ENCODE data around the gene CASQ2. TPM values are rescaled to one million over a fixed set of nuclear protein-coding genes. Genes with fewer than 3 reads are reported as not detected.

The CASQ2 gene
- total RNA-seq, 1 donor from 2014 or later = 912 TPM

DNA sequence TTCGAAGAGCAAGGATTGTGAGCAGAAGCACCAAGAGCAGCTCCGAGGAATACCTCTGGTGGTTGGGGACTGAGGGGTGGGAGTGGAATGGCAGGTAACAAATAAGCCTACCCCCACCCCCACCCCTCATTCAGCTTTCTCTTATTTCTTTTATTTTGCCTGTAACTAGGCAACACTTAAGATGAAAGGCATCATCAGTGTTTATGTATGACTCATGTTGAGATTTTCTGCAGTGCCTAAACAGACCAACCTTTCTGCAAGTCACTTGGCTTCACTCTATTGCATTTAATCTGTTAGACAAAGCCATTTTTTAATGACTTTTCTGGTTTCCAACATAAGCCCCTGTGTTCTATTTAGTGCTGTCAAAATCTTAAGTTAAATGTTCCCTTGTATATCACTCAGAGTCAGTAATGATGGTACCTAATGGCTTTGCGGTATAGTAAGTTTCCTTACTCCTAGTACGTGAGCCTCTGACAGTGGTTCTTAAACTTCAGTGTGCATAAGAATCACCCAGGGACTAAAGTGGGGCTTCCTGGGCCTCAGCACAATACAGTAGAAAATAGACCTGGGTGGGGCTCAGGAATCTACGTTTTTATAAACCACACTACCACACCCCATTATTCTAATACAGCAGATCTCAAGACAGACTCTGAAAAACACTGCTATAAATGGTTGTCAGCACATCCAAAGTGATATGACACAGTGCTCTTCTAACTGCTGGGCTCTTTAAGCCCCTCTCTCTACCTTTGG is 19.9 kb downstream of the CASQ2 start:
- ATAC-seq = no peak
- intact Hi-C loops (cut with DNase I) = no loop called here
- DNase-seq (ENCODE audit: missing footprints) = no peak

DNA sequence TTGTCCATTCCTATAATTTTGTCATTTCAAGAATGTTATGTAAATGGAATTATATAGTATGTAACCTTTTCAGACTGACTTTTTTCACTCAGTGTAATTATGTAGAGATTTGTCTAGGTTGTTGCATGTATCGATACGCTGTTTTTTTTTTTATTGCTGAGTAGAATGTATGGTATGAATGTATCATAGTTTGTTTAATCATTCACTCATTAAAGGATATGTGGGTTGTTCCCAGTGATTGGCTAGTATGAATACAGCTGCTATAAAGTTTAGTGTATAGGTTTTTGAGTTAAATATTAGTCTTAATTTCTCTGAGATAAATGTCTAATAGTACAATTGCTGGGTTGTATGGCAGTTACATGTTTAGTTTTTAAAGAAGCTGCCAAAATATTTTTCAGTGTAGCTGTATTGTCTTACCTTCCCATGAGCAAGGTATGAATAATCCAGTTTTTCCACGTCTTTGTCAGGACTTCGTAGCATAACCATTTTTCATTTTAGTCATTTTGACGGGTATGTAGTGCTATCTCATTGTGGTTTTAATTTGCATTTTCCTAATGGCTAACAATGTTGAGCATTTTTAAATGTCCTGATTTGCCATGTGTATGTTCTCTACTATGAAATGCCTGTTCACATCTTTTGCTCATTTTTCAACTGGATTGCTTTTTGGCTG is 22.4 kb downstream of the CASQ2 start:
- no peak for ATAC-seq
- intact Hi-C loops (cut with DNase I) = no loop called here
- no peak for DNase-seq (ENCODE audit: missing footprints)

DNA sequence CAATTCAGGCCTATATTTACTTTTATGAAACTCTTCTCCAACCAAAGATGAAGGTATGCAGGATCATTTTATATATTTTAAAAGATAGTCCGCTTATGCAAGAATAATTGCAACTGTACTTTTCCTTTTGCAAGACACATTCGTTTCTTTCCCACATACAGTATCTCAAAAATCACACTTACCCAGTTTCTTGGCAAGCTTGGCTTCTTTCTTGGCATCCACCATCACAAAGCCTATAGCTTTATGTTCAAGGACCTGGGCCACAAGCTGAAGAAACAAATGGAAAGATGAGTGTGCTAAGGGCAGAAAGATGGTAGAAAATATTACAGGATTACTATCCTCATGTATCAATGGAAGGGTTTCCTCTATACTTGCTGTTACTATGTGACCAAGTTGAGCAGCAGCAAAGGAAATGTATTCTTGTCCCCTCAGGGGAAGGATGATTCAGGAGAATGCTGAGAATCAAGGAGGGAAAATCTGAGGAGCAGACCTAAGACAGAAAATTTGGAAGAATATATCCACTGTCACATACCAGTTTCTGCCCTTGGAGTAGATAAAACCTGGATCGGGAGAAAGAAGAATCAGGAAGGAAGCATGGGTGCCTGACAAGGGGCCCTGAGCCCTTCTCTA is 23.8 kb downstream of the CASQ2 start:
- DNase-seq (ENCODE audit: missing footprints) (no peak), ATAC-seq (no peak)
- intact Hi-C loops (cut with DNase I) = no loop called here

DNA sequence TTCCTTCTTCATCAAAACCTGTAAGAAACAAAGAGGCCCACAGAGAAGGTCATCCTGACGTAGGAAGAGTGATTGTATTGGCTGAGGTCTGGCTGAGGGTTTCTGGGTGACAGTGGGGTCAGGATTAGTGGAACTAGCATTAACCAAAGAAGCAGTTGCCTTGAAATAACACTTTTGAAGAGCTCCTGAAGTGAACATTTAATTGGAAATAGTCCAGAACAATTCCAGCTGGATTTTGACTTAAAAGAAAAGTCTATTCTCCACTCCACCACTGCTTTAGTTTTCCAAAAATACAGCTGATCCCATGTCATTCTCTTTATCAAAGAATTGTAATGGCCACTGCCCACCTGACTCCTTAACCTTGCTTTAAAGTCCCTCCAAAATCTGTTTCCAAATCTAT is 27.7 kb downstream of the CASQ2 start:
- DNase-seq (ENCODE audit: missing footprints) = no peak
- ATAC-seq = no peak
- intact Hi-C loops (cut with DNase I) = no loop called here

DNA sequence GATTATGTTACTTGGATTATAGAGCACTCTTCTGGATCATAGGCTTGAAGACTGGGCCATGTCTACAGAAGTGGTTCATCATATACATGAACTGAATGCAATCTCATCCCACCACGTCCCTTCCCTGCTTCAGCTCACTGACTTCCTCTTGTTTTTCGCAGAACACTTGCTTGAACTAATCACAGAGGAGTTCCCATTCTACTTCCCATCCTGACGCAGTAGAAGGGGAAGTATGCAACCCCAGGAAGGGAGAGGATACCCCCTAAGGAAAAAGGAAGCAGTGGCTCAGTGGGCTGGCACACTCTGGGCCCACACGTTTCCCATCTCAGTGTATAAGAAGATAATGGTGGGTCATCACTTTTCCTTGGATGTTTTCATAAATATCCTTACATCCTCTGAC is 36.2 kb downstream of the CASQ2 start:
- ATAC-seq = no peak
- intact Hi-C loops (cut with DNase I) = no loop called here
- DNase-seq (ENCODE audit: missing footprints) = no peak

DNA sequence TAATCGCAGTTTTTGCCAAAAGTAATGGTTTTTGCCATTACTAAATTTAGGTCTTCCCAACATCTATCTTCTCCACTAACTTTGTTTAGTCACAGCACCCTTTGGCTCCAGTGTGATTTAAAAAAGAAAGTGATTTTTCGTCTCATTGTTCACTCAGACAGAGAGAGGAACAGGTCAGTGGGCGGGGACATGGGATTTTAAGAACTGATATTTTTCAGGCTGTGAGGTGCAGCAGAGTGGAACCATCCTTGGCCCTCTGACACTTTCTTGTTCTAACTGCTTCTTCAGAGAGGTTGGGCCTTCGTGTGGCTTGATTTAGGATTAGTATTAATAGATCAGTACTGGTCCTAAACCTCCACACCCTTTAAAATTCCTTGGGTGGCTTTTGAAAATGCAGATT is 38.8 kb downstream of the CASQ2 start:
- no peak for ATAC-seq
- no peak for DNase-seq (ENCODE audit: missing footprints)
- intact Hi-C loops (cut with DNase I) = loop anchor here (5.0 kb wide), 1 partner anchor 38 kb away; the partner anchor contains the start of gene CASQ2

DNA sequence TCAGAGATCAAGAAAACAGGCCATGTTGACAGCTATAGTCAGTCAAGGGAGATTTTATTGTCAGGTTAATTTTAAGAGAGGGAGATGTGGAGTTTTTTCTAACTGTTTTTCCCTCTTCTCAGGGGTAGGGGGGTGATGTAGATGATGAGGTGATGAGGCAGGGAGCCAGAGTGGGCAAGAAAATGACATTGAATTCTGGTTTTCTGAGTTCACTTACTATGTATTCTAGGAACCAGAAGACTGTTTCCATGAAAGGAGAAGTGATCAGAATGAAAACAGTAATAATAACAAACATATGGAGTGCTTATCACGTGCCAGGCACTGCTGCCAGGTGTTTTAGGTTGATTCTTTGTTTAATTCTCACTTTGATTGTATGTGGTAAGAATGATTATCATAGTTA is 40.2 kb downstream of the CASQ2 start:
- intact Hi-C loops (cut with DNase I) = loop anchor here (5.0 kb wide), 1 partner anchor 39 kb away; the partner anchor contains the start of gene CASQ2
- DNase-seq (ENCODE audit: missing footprints) = no peak
- ATAC-seq = no peak

DNA sequence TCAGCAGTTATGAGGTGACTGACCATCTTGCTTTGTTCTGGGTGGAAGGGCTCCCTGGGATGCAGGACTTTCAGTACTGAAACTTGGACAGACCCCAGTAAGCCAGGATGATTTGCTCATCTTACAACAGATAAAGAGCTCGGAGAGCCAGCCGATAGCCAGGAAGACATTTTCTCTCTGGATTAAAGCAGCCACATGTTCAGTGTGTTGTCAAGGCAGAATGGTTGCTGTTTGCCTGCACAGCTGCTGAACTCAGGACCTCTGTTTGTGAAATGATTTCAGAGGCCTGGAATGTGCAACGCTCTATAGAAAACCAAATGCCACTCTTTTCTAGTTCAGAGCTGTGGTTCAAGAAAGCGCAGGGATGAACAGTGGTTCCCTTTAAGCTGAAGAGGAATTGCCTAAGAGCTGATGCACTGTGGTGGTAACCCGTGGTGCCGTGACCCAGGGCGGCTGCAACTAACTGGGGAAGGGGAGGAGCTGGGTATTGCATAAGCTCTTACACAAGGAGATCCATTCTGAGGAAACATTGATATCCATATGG is 40.7 kb downstream of the CASQ2 start:
- peak; percentile 93 for ATAC-seq
- peak; percentile 90 for DNase-seq (ENCODE audit: missing footprints)
- intact Hi-C loops (cut with DNase I) = loop anchor here (5.0 kb wide), 1 partner anchor 40 kb away; the partner anchor contains the start of gene CASQ2

DNA sequence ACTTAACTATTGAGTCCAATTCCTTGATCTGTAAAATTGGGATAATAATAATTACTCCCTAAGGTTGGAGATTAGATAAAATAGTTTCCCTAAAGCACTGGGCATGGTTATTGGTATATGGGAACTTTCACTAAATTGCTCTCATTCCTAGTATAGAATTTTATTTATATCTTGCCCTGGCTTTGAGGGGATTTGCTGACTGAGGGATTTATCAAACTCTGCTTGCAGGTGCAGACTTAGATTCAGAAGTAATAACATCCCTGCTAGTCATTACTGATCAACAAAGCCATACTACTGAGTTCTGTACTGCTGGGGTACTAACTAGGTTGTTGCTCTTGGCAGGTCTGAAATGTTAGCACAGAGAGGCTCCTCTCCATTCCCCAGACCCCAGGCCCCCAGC is 41.9 kb downstream of the CASQ2 start:
- ATAC-seq = no peak
- intact Hi-C loops (cut with DNase I) = loop anchor here (5.0 kb wide), 1 partner anchor 41 kb away; the partner anchor contains the start of gene CASQ2
- no peak for DNase-seq (ENCODE audit: missing footprints)

DNA sequence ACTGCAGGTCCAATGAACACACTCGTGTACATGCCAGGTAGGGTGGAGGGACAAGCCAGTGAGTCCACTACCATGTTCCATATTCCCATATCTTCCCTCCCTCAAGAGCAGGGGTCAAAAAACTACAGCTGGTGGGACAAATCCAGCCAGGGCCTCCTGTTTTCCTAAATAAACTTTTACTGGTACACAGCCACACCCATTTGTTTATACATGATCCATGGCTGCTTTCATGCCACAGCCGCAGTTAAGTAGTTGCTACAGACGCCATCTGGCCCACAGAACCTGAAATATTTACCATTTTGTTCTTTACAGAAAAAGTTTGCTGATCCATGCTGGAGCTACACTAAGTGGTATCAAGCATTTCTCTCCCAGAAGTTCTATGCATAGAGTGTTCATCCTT is 42.4 kb downstream of the CASQ2 start:
- no peak for DNase-seq (ENCODE audit: missing footprints)
- intact Hi-C loops (cut with DNase I) = loop anchor here (5.0 kb wide), 1 partner anchor 41 kb away; the partner anchor contains the start of gene CASQ2
- ATAC-seq = no peak

DNA sequence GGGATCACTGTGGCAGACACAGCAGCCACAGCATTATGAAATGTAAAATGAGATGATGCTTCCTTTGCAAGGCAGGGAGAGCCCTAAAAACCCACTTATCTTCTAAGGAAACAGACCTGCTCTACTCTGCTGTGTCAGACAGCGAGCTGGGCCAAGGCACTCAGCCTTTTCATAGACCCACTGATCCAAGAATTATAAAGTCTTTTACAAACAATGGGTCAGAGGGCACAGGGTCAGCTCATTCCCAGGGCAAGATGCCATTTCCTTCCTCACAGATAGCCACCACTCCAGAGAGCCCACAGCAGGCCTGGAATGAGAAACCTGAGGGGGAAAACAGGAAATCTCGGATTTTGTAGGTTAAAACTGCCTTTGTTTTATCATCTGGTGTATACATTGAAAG is 42.9 kb downstream of the CASQ2 start:
- ATAC-seq = no peak
- intact Hi-C loops (cut with DNase I) = loop anchor here (5.0 kb wide), 1 partner anchor 42 kb away; the partner anchor contains the start of gene CASQ2
- no peak for DNase-seq (ENCODE audit: missing footprints)

DNA sequence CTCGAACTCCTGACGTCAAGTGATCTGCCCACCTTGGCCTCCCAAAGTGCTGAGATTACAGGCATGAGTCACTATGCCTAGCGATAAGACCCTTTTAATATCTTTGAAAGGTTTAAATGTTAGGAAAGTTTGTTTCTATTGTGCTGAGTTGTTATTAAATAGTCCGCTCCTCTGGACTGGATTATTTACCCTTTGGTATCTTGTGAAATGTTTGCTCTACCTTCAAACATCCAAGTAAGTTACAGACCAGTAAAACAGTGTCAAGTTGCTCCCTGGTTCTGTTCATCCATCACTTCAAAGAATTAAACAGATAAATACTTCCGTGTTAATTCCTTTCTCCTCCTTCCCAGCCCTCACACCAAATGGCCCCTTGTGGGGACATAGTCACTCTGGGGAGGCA is 44.8 kb downstream of the CASQ2 start:
- intact Hi-C loops (cut with DNase I) = no loop called here
- no peak for DNase-seq (ENCODE audit: missing footprints)
- ATAC-seq = no peak

DNA sequence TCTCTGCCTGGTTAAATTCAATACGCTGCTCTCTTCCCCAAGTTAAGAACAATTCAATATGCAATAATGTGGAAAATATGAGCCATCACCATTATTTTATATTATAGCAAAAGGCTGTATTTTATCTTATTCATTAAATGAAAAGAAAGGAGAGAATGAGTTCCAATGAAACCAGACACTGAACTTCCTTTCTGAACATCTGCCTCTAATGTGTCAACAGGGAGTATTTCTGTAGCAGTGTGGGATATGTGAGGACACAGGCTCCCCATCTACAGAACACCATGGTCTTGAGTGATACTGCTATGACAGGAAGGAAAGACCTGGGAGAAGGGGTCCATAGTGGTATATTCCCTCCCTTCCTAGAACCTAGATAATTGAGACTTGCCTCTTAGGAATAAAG is 46.3 kb downstream of the CASQ2 start:
- no peak for DNase-seq (ENCODE audit: missing footprints)
- intact Hi-C loops (cut with DNase I) = no loop called here

DNA sequence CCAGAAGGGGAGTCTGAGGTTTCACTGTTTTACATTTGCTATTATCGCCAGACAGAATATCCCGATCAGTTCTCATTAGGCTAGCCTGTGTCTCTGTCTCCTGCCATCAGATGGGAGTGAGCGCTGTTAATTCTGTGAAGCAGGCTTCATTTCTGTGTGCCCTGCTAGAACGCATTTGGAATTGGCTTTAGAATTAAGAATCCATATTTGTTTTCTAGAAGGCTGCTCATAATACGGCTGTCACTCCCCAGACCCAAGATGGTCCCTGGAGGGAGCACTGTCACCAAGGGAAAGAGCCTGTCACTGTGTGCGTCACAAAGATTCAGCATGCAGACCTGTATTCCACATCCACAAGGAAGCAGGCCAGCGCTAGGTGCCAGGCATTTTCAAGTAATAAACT is 49.2 kb downstream of the CASQ2 start:
- ATAC-seq (no peak), DNase-seq (ENCODE audit: missing footprints) (no peak)
- intact Hi-C loops (cut with DNase I) = no loop called here

More for the DNA sequence above, 46.3 kb downstream of the CASQ2 start:
- no peak for ATAC-seq

DNA sequence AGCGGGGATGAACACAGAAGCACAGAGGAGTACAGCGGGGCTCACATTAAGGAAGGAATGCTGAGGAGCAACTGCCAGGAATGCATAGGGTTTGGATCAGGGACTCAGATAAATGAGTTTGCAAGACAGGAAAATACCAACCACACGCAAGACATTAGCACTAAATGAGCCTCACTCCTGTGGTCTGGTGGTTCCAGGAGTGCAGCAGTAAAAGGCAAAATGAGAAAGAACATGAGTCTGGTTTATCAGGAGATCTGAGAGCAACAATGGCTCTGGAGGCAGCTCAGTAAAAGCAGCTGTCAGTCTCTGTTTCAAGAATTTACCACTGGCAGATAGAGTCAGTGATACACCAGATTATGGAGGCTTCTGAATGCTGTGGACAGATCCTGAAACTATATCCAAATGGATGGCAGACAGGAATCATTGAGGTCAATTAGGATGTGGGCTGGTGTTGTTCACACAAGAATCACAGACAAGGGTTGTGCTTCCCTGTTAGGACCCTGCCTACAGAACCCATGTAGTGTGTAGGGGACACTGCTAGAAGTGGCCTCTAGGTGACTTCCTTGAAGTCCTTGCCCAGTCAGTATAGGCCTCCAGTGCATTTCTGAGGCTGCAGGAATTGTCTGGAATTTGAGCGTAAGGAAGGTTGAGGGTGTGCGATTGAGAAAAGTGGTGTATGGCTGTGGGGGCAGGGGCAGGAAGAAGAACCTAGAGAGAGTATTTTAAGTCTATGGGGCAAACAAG is 50.3 kb downstream of the CASQ2 start:
- ATAC-seq (no peak), DNase-seq (ENCODE audit: missing footprints) (no peak)
- intact Hi-C loops (cut with DNase I) = no loop called here

DNA sequence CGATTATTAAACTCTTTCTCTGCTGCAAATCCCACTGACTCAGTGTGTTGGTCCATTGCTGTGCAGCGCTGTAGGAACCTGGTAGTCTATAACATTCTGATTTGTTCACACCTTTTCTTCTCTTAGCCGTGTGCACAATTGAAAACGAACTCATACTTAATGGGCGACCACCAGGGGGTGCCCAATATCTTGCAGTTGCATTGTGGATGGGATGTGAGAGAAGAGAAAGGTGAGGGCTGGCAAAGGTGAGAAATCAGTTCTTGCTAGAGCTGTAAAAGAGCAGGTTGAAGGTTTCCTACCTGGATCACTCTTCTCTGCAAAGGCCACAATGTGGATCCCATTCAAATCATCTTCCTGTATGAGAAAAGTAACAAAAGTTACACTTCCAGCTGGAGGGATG is 51.0 kb downstream of the CASQ2 start:
- intact Hi-C loops (cut with DNase I) = no loop called here
- no peak for DNase-seq (ENCODE audit: missing footprints)
- no peak for ATAC-seq

DNA sequence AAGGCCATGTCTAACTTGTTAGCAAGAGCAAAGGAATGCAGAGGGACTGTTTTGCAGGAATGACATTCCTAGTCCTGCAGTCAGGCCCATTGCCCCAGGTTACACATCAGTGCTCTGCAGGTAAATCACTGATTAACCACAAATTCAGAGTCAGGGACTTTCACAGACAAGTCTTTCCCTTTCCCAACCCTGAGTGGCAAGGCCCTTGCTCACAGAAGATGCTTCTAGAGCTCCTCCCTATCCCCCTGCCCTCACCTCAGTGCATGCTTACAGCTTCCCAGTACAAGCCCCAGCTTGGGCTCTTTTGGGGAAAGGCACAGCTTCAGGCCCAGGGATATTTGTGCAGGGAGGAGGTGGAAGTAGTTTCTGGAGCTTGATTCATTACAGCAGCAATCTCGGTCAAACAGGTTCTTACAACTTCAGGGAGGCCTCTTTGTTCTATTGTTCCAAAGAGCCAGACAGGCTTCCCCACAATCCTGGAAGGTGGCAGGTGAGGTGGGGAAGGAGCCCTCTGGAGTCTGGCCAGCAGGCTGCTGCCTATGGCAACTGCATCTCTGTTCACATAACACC is 53.9 kb downstream of the CASQ2 start:
- intact Hi-C loops (cut with DNase I) = no loop called here
- no peak for ATAC-seq

DNA sequence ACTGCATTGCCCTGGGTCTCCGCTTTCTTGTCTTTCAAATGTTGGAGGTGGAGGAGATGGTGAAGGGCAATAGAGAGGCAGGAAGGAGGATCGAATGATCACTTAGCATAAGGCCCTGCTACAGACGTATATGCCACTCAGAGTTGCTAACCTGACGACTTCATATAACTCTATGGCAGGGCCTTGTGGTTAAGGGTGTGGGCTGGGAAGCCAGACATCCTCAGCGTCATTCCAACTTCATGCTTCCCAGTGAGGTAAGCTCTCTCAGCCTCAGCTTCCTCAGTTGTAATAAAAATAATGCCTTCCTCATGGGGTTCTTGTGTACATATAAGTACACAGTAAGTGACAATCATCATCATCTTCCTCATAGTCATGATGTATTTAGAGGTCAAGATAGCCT is 54.6 kb downstream of the CASQ2 start:
- intact Hi-C loops (cut with DNase I) = no loop called here
- DNase-seq (ENCODE audit: missing footprints) (no peak), ATAC-seq (no peak)

More for the DNA sequence above, 53.9 kb downstream of the CASQ2 start:
- no peak for DNase-seq (ENCODE audit: missing footprints)

Data from Right ventricle myocardium inferior (tissue), 1 donor.